ENCODE measurements around the gene CRK. TPM values are rescaled to one million over a fixed set of nuclear protein-coding genes. Genes with fewer than 3 reads are reported as not detected.
"Not testable (repeated sequence)": the region's sequence is repeated elsewhere in the genome, so short reads cannot be mapped to it uniquely, and the experiment has no call there.

CRK gene
- total RNA-seq, 1 donor = 109 TPM

DNA sequence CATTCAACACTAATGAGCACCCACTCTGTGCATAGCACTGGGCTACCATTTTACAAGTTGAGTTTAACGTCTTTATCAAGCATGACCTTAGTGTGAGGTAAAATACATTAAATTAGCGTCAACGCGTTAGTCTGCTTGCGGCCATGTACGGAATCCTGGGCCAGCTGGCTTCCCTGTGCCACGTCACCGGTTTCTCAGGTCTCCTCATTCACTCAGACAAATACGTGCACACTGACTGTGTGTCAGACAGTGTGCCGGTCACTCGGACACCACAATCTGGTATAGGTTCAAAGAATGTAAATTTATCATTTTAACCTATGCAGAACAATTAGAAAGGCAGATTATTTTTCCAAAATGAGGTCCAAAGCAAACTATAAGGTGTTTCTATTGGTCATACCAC lies 34.6 kb downstream of the CRK start:
- H2AFZ ChIP-seq (ENCODE audit: low read length) = no peak overlapping the region
- no peak overlapping the region for H3K4me3 ChIP-seq (ENCODE audit: insufficient read depth, low read length)
- DNase-seq (ENCODE audit: insufficient read length, low spot score, missing footprints) = no peak
- TF ChIP-seq, protein P1, sequence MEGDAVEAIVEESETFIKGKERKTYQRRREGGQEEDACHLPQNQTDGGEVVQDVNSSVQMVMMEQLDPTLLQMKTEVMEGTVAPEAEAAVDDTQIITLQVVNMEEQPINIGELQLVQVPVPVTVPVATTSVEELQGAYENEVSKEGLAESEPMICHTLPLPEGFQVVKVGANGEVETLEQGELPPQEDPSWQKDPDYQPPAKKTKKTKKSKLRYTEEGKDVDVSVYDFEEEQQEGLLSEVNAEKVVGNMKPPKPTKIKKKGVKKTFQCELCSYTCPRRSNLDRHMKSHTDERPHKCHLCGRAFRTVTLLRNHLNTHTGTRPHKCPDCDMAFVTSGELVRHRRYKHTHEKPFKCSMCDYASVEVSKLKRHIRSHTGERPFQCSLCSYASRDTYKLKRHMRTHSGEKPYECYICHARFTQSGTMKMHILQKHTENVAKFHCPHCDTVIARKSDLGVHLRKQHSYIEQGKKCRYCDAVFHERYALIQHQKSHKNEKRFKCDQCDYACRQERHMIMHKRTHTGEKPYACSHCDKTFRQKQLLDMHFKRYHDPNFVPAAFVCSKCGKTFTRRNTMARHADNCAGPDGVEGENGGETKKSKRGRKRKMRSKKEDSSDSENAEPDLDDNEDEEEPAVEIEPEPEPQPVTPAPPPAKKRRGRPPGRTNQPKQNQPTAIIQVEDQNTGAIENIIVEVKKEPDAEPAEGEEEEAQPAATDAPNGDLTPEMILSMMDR (IDR thresholded peaks at IDR 0.05; ENCODE audit: extremely low read depth, low read depth, low read length) = no peak
- H3K36me3 ChIP-seq (ENCODE audit: insufficient read depth, low read length) = peaks cover 40% of the 10 kb centered on the region
- H3K9me3 ChIP-seq (ENCODE audit: low read depth, low read length) = no peaks in the 10 kb centered on the region
- H4K20me1 ChIP-seq (ENCODE audit: insufficient read depth, low read length) = peaks cover 65% of the 10 kb centered on the region
- H3K27me3 ChIP-seq (ENCODE audit: insufficient read depth, low read length) = no peaks in the 10 kb centered on the region
- peaks cover 56% of the 10 kb centered on the region for H3K79me2 ChIP-seq (ENCODE audit: insufficient read depth, low read length)
- H3K4me1 ChIP-seq (ENCODE audit: insufficient read depth, low read length) = peaks cover 18% of the 10 kb centered on the region
- no peak overlapping the region for H3K4me2 ChIP-seq (ENCODE audit: insufficient read depth, low read length)
- H3K27ac ChIP-seq (ENCODE audit: low read depth, low read length) = no peak overlapping the region

GRCh38 chr17:1420981-1421380 lies 35.1 kb downstream of the CRK start:
- H3K36me3 ChIP-seq (ENCODE audit: insufficient read depth, low read length) = peaks cover 36% of the 10 kb centered on the region
- peaks cover 51% of the 10 kb centered on the region for H3K79me2 ChIP-seq (ENCODE audit: insufficient read depth, low read length)
- H4K20me1 ChIP-seq (ENCODE audit: insufficient read depth, low read length) = peaks cover 61% of the 10 kb centered on the region

GRCh38 chr17:1420163-1420562 lies 35.9 kb downstream of the CRK start:
- H3K4me1 ChIP-seq (ENCODE audit: insufficient read depth, low read length) = peaks cover 18% of the 10 kb centered on the region
- H3K79me2 ChIP-seq (ENCODE audit: insufficient read depth, low read length) = peaks cover 43% of the 10 kb centered on the region
- H4K20me1 ChIP-seq (ENCODE audit: insufficient read depth, low read length) = peaks cover 53% of the 10 kb centered on the region
- TF ChIP-seq, protein P1 (IDR thresholded peaks at IDR 0.05; ENCODE audit: extremely low read depth, low read depth, low read length) = no peak
- no peak overlapping the region for H3K4me3 ChIP-seq (ENCODE audit: insufficient read depth, low read length)
- H3K36me3 ChIP-seq (ENCODE audit: insufficient read depth, low read length) = peaks cover 35% of the 10 kb centered on the region
- H3K27ac ChIP-seq (ENCODE audit: low read depth, low read length) = no peak overlapping the region
- no peak for DNase-seq (ENCODE audit: insufficient read length, low spot score, missing footprints)
- no peak overlapping the region for H2AFZ ChIP-seq (ENCODE audit: low read length)
- H3K4me2 ChIP-seq (ENCODE audit: insufficient read depth, low read length) = no peak overlapping the region
- no peaks in the 10 kb centered on the region for H3K9me3 ChIP-seq (ENCODE audit: low read depth, low read length)
- no peaks in the 10 kb centered on the region for H3K27me3 ChIP-seq (ENCODE audit: insufficient read depth, low read length)

More at GRCh38 chr17:1420981-1421380, 35.1 kb downstream of the CRK start:
- no peak overlapping the region for H3K4me3 ChIP-seq (ENCODE audit: insufficient read depth, low read length)
- TF ChIP-seq, protein P1 (IDR thresholded peaks at IDR 0.05; ENCODE audit: extremely low read depth, low read depth, low read length) = no peak
- H2AFZ ChIP-seq (ENCODE audit: low read length) = no peak overlapping the region
- H3K4me1 ChIP-seq (ENCODE audit: insufficient read depth, low read length) = peaks cover 18% of the 10 kb centered on the region
- H3K27ac ChIP-seq (ENCODE audit: low read depth, low read length) = no peak overlapping the region
- H3K27me3 ChIP-seq (ENCODE audit: insufficient read depth, low read length) = no peaks in the 10 kb centered on the region
- no peak overlapping the region for H3K4me2 ChIP-seq (ENCODE audit: insufficient read depth, low read length)
- no peaks in the 10 kb centered on the region for H3K9me3 ChIP-seq (ENCODE audit: low read depth, low read length)
- no peak for DNase-seq (ENCODE audit: insufficient read length, low spot score, missing footprints)

DNA sequence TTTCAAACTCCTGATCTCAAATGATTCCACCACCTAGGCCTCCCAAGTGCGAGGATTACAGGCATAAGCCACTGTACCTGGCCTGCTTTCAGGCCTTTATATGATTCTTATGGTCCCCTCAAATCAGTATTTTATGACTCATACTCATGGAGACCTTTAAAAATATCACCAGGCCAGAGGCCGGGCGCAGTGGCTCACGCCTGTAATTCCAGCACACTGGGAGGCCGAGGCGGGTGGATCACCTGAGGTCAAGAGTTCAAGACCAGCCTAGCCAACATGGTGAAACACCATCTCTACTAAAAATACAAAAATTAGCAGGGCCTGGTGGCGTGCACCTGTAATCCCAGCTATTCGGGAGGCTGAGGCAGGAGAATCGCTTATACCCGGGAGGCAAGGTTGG lies 37.6 kb downstream of the CRK start:
- DNase-seq (ENCODE audit: insufficient read length, low spot score, missing footprints); H2AFZ ChIP-seq (ENCODE audit: low read length); H3K27me3 ChIP-seq (ENCODE audit: insufficient read depth, low read length); H3K4me2 ChIP-seq (ENCODE audit: insufficient read depth, low read length); H3K9me3 ChIP-seq (ENCODE audit: low read depth, low read length); H3K4me3 ChIP-seq (ENCODE audit: insufficient read depth, low read length); H3K27ac ChIP-seq (ENCODE audit: low read depth, low read length): not testable (repeated sequence)
- peaks cover 32% of the 10 kb centered on the region for H3K36me3 ChIP-seq (ENCODE audit: insufficient read depth, low read length)
- H3K79me2 ChIP-seq (ENCODE audit: insufficient read depth, low read length) = peaks cover 29% of the 10 kb centered on the region
- peaks cover 14% of the 10 kb centered on the region for H3K4me1 ChIP-seq (ENCODE audit: insufficient read depth, low read length)
- peaks cover 49% of the 10 kb centered on the region for H4K20me1 ChIP-seq (ENCODE audit: insufficient read depth, low read length)

Data from osteoblast (primary cell).